GM21526 (cell line): Measurements from ENCODE around the gene SRCAP.
"Not testable (repeated sequence)": the region's sequence is repeated elsewhere in the genome, so short reads cannot be mapped to it uniquely, and the experiment has no call there.

Source experiments
- ATAC-seq: cut with Tn5 transposase; IDR thresholded peaks from one replicate; pipeline ENCODE4 v1.9.1; 2021; ENCODE audit warnings: moderate library complexity; ENCODE audit not compliant: unreplicated experiment, low FRiP score

Gene SRCAP

GRCh38 chr16:30663038-30663437 lies 35.9 kb upstream of the SRCAP start:
- ATAC-seq: no peak

- no peak for ATAC-seq
These were observed 35.2 kb upstream of the SRCAP start for GRCh38 chr16:30663820-30664219.

- ATAC-seq: no peak
These were observed 34.3 kb upstream of the SRCAP start for GRCh38 chr16:30664616-30665109.

- ATAC-seq: no peak
These were observed 33.7 kb upstream of the SRCAP start for GRCh38 chr16:30665155-30665829.

DNA sequence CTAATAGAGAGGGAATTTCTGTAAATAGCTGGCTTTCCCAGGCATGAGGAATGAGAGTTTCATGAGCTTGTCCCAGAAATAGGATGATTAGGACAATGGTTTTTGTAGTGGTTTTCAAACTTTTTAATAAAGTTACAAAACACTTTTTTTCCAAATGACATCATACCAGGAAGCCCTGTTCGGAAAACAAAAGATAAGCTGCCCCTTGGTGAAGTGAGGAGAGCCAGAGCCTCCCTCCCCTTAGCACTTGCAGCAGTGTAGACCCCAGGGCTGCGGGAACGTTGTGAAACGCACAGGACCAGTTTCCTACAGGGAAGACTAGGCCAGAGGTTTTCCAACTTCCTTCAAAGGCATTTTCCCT lies 33.2 kb upstream of the SRCAP start:
- ATAC-seq: no peak

- no peak for ATAC-seq
These were observed 32.3 kb upstream of the SRCAP start for GRCh38 chr16:30666681-30667080.

- no peak for ATAC-seq
These were observed 31.5 kb upstream of the SRCAP start for GRCh38 chr16:30667361-30667905.

GRCh38 chr16:30668393-30668792 lies 30.6 kb upstream of the SRCAP start:
- ATAC-seq: no peak

DNA sequence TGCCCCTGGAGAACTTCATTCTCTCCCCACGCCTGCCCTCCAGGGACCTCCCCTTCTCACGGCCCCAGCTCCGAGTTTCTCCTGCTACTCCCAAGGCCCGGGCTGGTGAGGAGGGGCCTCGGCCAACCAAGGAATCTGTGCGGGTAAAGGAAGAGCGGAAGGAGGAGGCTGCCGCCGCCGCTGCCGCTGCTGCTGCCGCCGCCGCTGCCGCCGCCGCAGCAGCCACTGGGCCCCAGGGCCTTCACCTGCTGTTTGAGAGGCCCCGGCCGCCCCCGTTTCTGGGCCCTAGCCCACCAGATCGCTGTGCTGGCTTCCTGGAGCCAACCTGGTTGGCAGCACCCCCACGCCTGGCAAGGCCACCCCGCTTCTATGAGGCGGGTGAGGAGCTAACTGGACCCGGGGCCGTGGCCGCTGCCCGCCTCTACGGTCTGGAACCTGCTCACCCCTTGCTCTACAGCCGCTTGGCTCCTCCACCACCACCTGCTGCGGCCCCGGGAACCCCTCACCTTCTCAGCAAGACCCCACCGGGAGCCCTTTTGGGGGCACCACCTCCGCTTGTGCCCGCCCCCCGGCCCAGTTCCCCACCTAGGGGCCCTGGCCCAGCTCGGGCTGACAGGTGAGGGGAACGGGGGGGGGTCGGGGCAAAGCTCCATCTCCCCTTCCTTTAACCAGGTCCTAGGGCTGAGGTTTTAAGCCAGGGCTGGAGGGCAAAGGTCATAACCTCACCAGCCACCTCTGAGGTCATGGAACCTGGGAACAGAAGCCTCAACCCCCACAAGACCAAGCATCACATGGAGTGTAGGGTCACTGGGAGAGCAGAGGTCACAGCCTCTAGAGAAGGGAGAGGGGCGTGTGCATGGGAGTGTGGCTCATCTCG lies 29.7 kb upstream of the SRCAP start:
- ATAC-seq: no peak

DNA sequence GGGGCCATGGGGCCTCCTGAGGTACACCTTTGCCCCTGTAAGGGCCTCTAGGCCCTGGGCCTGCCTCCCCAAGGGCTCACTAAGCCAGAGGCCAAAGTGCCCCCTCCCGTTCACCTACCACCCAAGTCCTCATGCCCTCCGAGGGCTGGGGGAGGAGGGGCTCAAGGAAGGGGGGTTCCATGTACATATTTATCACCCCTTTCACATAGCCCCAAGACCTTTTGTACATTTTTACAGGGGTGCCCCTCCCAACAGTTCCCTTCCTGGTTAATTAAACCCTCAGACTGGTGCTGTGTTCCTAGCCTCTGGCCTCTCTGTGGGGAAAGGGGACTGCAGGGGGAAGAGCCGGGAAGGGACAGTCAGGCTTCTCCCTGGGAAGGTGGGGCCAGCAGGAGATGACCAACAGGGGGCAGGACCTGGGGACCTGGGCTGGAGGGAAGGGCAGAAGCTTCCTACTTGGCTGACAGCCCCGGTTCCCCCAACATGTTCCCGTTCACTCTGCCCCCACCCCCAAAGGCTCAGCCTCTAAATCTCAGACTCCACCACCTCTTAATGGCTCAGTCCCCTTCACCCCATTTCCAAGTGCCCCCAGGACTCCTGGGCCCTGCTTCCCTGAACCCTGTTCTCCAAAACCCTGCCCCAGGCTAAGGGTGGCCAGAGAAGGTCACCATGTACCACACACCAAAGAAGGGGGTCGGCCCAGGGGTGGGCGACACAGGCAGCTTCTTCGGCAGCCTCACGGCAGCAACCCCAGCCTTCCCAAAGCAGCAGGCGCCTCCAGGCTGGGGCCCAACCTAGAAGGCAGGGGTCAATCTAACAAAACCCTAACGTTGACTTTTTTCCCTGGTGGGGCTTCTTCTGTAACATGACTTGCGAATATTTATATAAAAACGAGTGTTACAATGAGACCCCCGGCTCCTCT lies 28.8 kb upstream of the SRCAP start:
- ATAC-seq: no peak

DNA sequence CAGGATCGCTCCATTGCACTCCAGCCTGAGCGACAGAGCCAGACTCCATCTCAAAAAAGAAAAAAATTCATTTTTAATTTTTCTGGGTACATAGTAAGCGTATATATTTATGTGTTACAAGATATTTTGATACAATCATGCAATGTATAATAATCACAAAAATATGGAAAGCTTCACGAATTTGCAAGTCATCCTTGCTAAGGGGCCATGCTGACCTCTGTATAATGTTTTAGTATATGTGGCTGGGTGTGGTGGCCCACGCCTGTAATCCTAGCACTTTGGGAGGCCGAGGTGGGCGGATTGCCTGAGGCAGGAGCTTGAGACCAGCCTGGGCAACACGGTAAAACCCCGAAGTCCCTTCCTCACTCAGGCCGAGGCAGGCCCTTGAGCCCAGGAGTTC lies 23.8 kb upstream of the SRCAP start:
- no peak for ATAC-seq

DNA sequence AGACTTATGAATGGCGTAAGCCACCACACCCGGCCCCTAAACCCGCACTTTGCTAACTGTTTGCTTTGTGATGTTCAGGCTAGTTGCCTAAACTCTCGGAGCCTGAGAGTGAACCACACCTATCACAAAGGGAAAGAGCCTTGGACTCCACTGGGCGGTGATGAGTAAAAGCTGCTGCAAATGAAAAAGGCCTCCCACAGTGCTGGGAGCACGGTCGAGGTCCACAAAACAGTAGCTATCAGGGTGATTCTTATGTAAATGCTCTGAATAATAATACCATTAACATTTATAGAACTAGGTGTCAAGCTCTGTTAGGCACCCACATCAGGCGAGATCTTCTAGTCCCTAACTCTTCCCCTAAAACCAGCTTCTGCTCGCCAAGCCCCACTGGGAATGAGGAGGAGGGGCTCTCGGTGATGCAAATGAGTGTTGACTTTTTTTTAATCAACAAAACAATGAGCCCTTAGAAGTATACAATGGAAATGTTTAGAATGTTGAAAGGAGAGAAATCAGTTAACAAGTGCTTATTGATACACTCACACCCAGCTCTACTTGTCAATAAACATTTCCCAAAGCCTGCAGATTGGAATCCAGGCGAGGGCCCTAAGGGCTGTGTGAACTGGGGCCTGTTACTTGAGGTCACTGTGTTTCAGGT lies 20.9 kb upstream of the SRCAP start:
- no peak for ATAC-seq

GRCh38 chr16:30678586-30678970 lies 20.4 kb upstream of the SRCAP start:
- ATAC-seq: no peak

DNA sequence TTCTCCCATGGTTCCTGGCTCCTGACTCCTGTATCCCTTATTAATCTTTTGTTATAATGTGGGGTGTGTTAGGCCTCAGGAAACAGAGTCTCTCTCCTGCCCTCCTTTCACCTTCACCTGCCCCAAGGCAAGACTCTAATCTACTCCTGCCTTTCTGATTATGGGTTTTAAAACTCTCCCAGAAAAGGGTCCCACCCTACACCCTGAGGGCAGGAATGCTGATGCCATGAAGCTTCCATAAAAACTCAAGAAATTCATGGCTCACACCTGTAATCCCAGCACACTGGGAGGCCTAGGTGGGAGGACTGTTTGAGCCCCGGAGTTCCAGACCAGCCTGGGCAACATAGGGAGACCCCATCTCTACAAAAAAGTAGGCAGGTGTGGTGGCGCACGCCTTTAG lies 18.6 kb upstream of the SRCAP start:
- no peak for ATAC-seq

DNA sequence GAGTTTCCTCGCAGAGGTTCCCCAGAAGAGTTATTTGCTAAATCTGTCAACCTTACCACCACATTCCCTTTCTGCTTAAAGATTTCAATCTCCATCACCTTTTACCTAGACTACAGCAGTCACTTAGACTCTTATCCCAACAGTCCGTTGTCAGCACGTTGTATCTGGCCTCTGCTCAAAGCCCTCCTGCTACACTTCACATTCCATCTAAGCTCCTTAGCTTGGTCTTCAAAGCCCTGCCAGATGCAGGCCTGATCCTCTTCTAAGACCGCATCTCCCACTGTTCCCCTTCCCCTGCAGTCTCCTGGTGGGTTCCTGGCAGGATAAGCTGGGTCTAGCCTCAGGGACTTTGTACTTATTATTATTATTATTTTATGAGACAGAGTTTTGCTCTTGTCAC lies 10.3 kb upstream of the SRCAP start:
- no peak for ATAC-seq

GRCh38 chr16:30691907-30692306 lies 7.1 kb upstream of the SRCAP start:
- no peak for ATAC-seq

GRCh38 chr16:30692396-30693064 lies 6.4 kb upstream of the SRCAP start:
- ATAC-seq: no peak

- no peak for ATAC-seq
These were observed 3.9 kb upstream of the SRCAP start for GRCh38 chr16:30694926-30695693.

GRCh38 chr16:30696646-30697045 lies 2.3 kb upstream of the SRCAP start:
- ATAC-seq: not testable (repeated sequence)
